HEK293 (cell line): ENCODE results near the gene HMGN4.
A peak's percentile ranks its signal among the peaks of the same experiment; 100 is the strongest.

Experiments used
- GLI2 ChIP-seq: fragments of 450-650 bp; formaldehyde crosslinking; IDR thresholded peaks from 2 replicates; pipeline ENCODE4; 2017; ENCODE audit warnings: missing biosample characterization, missing genetic modification characterization, low read depth, borderline replicate concordance
- GLI4 ChIP-seq: fragments of 450-650 bp; formaldehyde crosslinking; IDR thresholded peaks from 2 replicates; pipeline ENCODE4 v1.5.1; 2016; ENCODE audit warnings: missing biosample characterization, missing genetic modification characterization
- IKZF3 ChIP-seq: fragments of 450-650 bp; IDR thresholded peaks from 2 replicates; pipeline ENCODE4 v1.5.0; 2018; ENCODE audit warnings: missing biosample characterization, mild to moderate bottlenecking, missing genetic modification characterization, moderate library complexity
- KLF10 ChIP-seq: fragments of 450-650 bp; IDR thresholded peaks from 2 replicates; pipeline ENCODE4 v1.5.1; 2018; ENCODE audit warnings: missing biosample characterization, mild to moderate bottlenecking, missing genetic modification characterization
- PRDM10 ChIP-seq: fragments of 450-650 bp; formaldehyde crosslinking; IDR thresholded peaks from 2 replicates; pipeline ENCODE4 v1.5.1; 2016; ENCODE audit warnings: missing biosample characterization, missing genetic modification characterization
- SCRT1 ChIP-seq: fragments of 450-650 bp; formaldehyde crosslinking; IDR thresholded peaks from 2 replicates; pipeline ENCODE4 v1.5.1; 2016; ENCODE audit warnings: missing biosample characterization, missing genetic modification characterization, borderline replicate concordance
- SETDB1 ChIP-seq: IDR thresholded peaks from one replicate; pipeline ENCODE4 v1.6.1; 2017; ENCODE audit warnings: mild to moderate bottlenecking, low read length, moderate library complexity, mixed read lengths; ENCODE audit not compliant: insufficient read length
- ZBTB10 ChIP-seq: fragments of 450-650 bp; formaldehyde crosslinking; IDR thresholded peaks from 2 replicates; pipeline ENCODE4 v1.5.1; 2016; ENCODE audit warnings: missing biosample characterization, missing genetic modification characterization
- ZFHX2 ChIP-seq: fragments of 450-650 bp; formaldehyde crosslinking; conservative IDR thresholded peaks from 2 replicates; pipeline ENCODE4 v1.5.1; 2016; ENCODE audit warnings: missing biosample characterization, missing genetic modification characterization
- ZFP3 ChIP-seq: fragments of 450-650 bp; formaldehyde crosslinking; IDR thresholded peaks from 2 replicates; pipeline ENCODE4 v1.5.1; 2016; ENCODE audit warnings: low read depth, missing biosample characterization, missing genetic modification characterization
- ZNF112 ChIP-seq: fragments of 450-650 bp; formaldehyde crosslinking; IDR thresholded peaks from 2 replicates; pipeline ENCODE4 v1.5.0; 2017; ENCODE audit warnings: missing biosample characterization, missing genetic modification characterization
- ZNF121 ChIP-seq: fragments of 450-650 bp; formaldehyde crosslinking; IDR thresholded peaks from 2 replicates; pipeline ENCODE4 v1.5.1; 2016; ENCODE audit warnings: missing biosample characterization, missing genetic modification characterization
- ZNF133 ChIP-seq: fragments of 450-650 bp; formaldehyde crosslinking; IDR thresholded peaks from 2 replicates; pipeline ENCODE4 v1.5.1; 2016; ENCODE audit warnings: missing biosample characterization, missing genetic modification characterization
- ZNF146 ChIP-seq: fragments of 450-650 bp; formaldehyde crosslinking; IDR thresholded peaks from 2 replicates; pipeline ENCODE4 v1.5.1; 2016; ENCODE audit warnings: missing biosample characterization, missing genetic modification characterization
- ZNF174 ChIP-seq: fragments of 450-650 bp; formaldehyde crosslinking; IDR thresholded peaks from 2 replicates; pipeline ENCODE4 v1.5.0; 2017; ENCODE audit warnings: missing biosample characterization, mild to moderate bottlenecking, missing genetic modification characterization
- ZNF214 ChIP-seq: fragments of 450-650 bp; formaldehyde crosslinking; IDR thresholded peaks from 2 replicates; pipeline ENCODE4 v1.5.1; 2017; ENCODE audit warnings: missing biosample characterization, mild to moderate bottlenecking, missing genetic modification characterization, borderline replicate concordance
- ZNF335 ChIP-seq: fragments of 450-650 bp; formaldehyde crosslinking; conservative IDR thresholded peaks from 2 replicates; pipeline ENCODE4 v1.5.1; 2016; ENCODE audit warnings: missing biosample characterization, missing genetic modification characterization
- ZNF391 ChIP-seq: fragments of 450-650 bp; formaldehyde crosslinking; IDR thresholded peaks from 2 replicates; pipeline ENCODE4 v1.5.1; 2016; ENCODE audit warnings: low read depth, missing biosample characterization, missing genetic modification characterization, borderline replicate concordance
- ZNF423 ChIP-seq: fragments of 450-650 bp; formaldehyde crosslinking; IDR thresholded peaks from 2 replicates; pipeline ENCODE4 v1.5.1; 2016; ENCODE audit warnings: missing biosample characterization, missing genetic modification characterization
- ZNF488 ChIP-seq: fragments of 450-650 bp; formaldehyde crosslinking; IDR thresholded peaks from 2 replicates; pipeline ENCODE4 v1.5.1; 2016; ENCODE audit warnings: missing biosample characterization, missing genetic modification characterization
- ZNF514 ChIP-seq: fragments of 450-650 bp; formaldehyde crosslinking; IDR thresholded peaks from 2 replicates; pipeline ENCODE4 v1.5.1; 2016; ENCODE audit warnings: missing biosample characterization, missing genetic modification characterization
- ZNF518A ChIP-seq: fragments of 450-650 bp; formaldehyde crosslinking; conservative IDR thresholded peaks from 2 replicates; pipeline ENCODE4 v1.5.1; 2016; ENCODE audit warnings: low read depth, missing biosample characterization, missing genetic modification characterization
- ZNF561 ChIP-seq: fragments of 450-650 bp; IDR thresholded peaks from 2 replicates; pipeline ENCODE4 v1.5.1; 2018; ENCODE audit warnings: missing biosample characterization, missing genetic modification characterization, borderline replicate concordance
- ZNF600 ChIP-seq: fragments of 450-650 bp; formaldehyde crosslinking; IDR thresholded peaks from 2 replicates; pipeline ENCODE4 v1.5.1; 2016; ENCODE audit warnings: missing biosample characterization, missing genetic modification characterization
- ZNF658 ChIP-seq: fragments of 450-650 bp; formaldehyde crosslinking; IDR thresholded peaks from 2 replicates; pipeline ENCODE4; 2016; ENCODE audit warnings: missing biosample characterization, missing genetic modification characterization
- ZNF792 ChIP-seq: fragments of 450-650 bp; formaldehyde crosslinking; IDR thresholded peaks from 2 replicates; pipeline ENCODE4 v1.5.1; 2016; ENCODE audit warnings: missing biosample characterization, missing genetic modification characterization
- ZXDB ChIP-seq: fragments of 450-650 bp; formaldehyde crosslinking; IDR thresholded peaks from 2 replicates; pipeline ENCODE4 v1.5.1; 2016; ENCODE audit warnings: missing biosample characterization, missing genetic modification characterization

The HMGN4 gene

GRCh38 chr6:26568601-26569432 lies 30.7 kb downstream of the HMGN4 start (continued):
- TF ChIP-seq ZNF391 (tag by site-specific recombination), result peak; percentile 72; the same call in 1 of the 2 replicates
- peak; percentile 58; the same call in 1 of the 2 replicates for TF ChIP-seq IKZF3
- no peak for TF ChIP-seq ZNF518A (tag by site-specific recombination)
- no peak for TF ChIP-seq ZNF658
- 0 out of 2 replicates have a peak, but pooled peaks have one; percentile 13 for TF ChIP-seq ZNF121 (tag by site-specific recombination)
- TF ChIP-seq SETDB1, result no peak
- no peak for TF ChIP-seq ZNF174 (tag by site-specific recombination)
- TF ChIP-seq ZXDB (tag by site-specific recombination), result peak; percentile 60; the same call in 1 of the 2 replicates
- TF ChIP-seq ZNF600, result peak; percentile 56; the same call in 1 of the 2 replicates
- no peak for TF ChIP-seq ZNF514 (tag by site-specific recombination)
- TF ChIP-seq ZNF112 (tag by site-specific recombination), result no peak
- 0 out of 2 replicates have a peak, but pooled peaks have one; percentile 53 for TF ChIP-seq ZNF561 (tag by site-specific recombination)
- TF ChIP-seq ZNF146 (tag by site-specific recombination), result no peak
- 0 out of 2 replicates have a peak, but pooled peaks have one; percentile 2 for TF ChIP-seq GLI2 (tag by site-specific recombination)
- no peak; the same call in none of the 2 replicates for TF ChIP-seq ZNF335 (tag by site-specific recombination)
- no peak for TF ChIP-seq ZBTB10 (tag by site-specific recombination)
- peak; percentile 77 for TF ChIP-seq PRDM10
- peak; percentile 77; the same call in 1 of the 2 replicates for TF ChIP-seq ZNF214
- TF ChIP-seq ZNF488 (tag by site-specific recombination), result no peak
- TF ChIP-seq ZNF792 (tag by site-specific recombination), result 0 out of 2 replicates have a peak, but pooled peaks have one; percentile 52
- TF ChIP-seq ZNF133 (tag by site-specific recombination), result no peak
- 0 out of 2 replicates have a peak, but pooled peaks have one; percentile 21 for TF ChIP-seq GLI4
- TF ChIP-seq SCRT1, result peak; percentile 64; the same call in 1 of the 2 replicates
- TF ChIP-seq KLF10 (tag by site-specific recombination), result peak; percentile 69
- no peak for TF ChIP-seq ZFHX2 (tag by site-specific recombination)
- no peak for TF ChIP-seq ZNF423 (tag by site-specific recombination)
- TF ChIP-seq ZFP3 (tag by site-specific recombination), result no peak
